Colonic mucosa (tissue), 4 donors: ENCODE measurements around the gene SUN5. TPM values are rescaled to one million over a fixed set of nuclear protein-coding genes. Genes with fewer than 3 reads are reported as not detected.

Experiments used
- DNase-seq: peaks from one replicate; pipeline ENCODE4 v3.0.0-alpha.2; 2020
- H3K27ac ChIP-seq: fragments of 200-600 bp; one replicate; pipeline ENCODE4 v1.8.0; 2021
- H3K27me3 ChIP-seq: fragments of 200-600 bp; one replicate; pipeline ENCODE4 v1.8.0; 2021
- H3K36me3 ChIP-seq: fragments of 200-600 bp; one replicate; pipeline ENCODE4 v1.8.0; 2021
- H3K4me1 ChIP-seq: fragments of 200-600 bp; one replicate; pipeline ENCODE4 v1.8.0; 2021; ENCODE audit warnings: mild to moderate bottlenecking
- H3K4me3 ChIP-seq: fragments of 200-600 bp; one replicate; pipeline ENCODE4 v1.8.0; 2021
- H3K9ac ChIP-seq, 2 donors: one replicate each; pipeline ENCODE4 v1.7.0; 2013; ENCODE audit warnings: control low read depth in 2 of 2, low read depth in 2 of 2, low read length in 2 of 2
- H3K9me3 ChIP-seq: fragments of 200-600 bp; one replicate; pipeline ENCODE4 v1.8.0; 2021
- CTCF ChIP-seq: fragments of 200-600 bp; IDR thresholded peaks from one replicate; pipeline ENCODE4 v1.8.0; 2022; ENCODE audit warnings: antibody characterized with exemption, mild to moderate bottlenecking
- intact Hi-C: fragments of 100-400 bp; cut with DNase I; formaldehyde crosslinking; loops from one replicate; pipeline ENCODE4 v1.14.1; 2022
- total RNA-seq, 2 donors: library from RNA; stranded (reverse); fragmentation: NEBNext Ultra II Directional in 1 of 2; extraction: Animal tissue kit (Norgen Biotek cat#: 25700) in 1 of 2; gene quantifications; one replicate each; pipeline ENCODE4 v1.2.1, GENCODE V29; 2021
- donor health status: healthy.
- donor health status: DM: no; HTN: no; CAD: no.
- donor health status: DM: no; HTN: no; CAD: no.

SUN5 gene
- total RNA-seq, 2 donors from 2014 or later = not detected

GRCh38 chr20:33006776-33007375 is 2.6 kb upstream of the SUN5 start:
- intact Hi-C loops = loop anchor here (10.0 kb wide), 1 partner anchor 212 kb away; no protein-coding TSS in a partner anchor
- TF ChIP-seq CTCF = no peak
- no peak overlapping the region for H3K9ac ChIP-seq
- H3K36me3 ChIP-seq = no peaks in the 10 kb centered on the region
- no peaks in the 10 kb centered on the region for H3K4me1 ChIP-seq
- H3K9me3 ChIP-seq = no peaks in the 10 kb centered on the region
- no peak overlapping the region for H3K4me3 ChIP-seq
- H3K27ac ChIP-seq = no peak overlapping the region
- H3K27me3 ChIP-seq = no peaks in the 10 kb centered on the region
- DNase-seq = no peak

- no peak for TF ChIP-seq CTCF
- Histone ChIP-seq H3K4me3 (no peak overlapping the region), H3K27ac (no peak overlapping the region), H3K4me1 (no peaks in the 10 kb centered on the region), H3K27me3 (no peaks in the 10 kb centered on the region), H3K36me3 (no peaks in the 10 kb centered on the region), H3K9me3 (no peaks in the 10 kb centered on the region), H3K9ac (no peak overlapping the region)
- intact Hi-C loops = loop anchor here (10.0 kb wide), 1 partner anchor 211 kb away; no protein-coding TSS in a partner anchor
- DNase-seq = no peak
Observed at GRCh38 chr20:33005908-33006775, 1.9 kb upstream of the SUN5 start.

GRCh38 chr20:33005132-33005566 is 916 bp upstream of the SUN5 start:
- Histone ChIP-seq H3K4me3 (no peak overlapping the region), H3K27ac (no peak overlapping the region), H3K9ac (no peak overlapping the region), H3K4me1 (no peaks in the 10 kb centered on the region), H3K9me3 (no peaks in the 10 kb centered on the region), H3K36me3 (no peaks in the 10 kb centered on the region), H3K27me3 (no peaks in the 10 kb centered on the region)
- intact Hi-C loops = loop anchor here (10.0 kb wide), 1 partner anchor 210 kb away; no protein-coding TSS in a partner anchor
- peak; percentile 22 for DNase-seq
- peak; percentile 45 for TF ChIP-seq CTCF

- no peaks in the 10 kb centered on the region for H3K27me3 ChIP-seq
- H3K9me3 ChIP-seq = no peaks in the 10 kb centered on the region
- H3K9ac ChIP-seq = no peak overlapping the region
- intact Hi-C loops = loop anchor here (10.0 kb wide), 1 partner anchor 207 kb away; no protein-coding TSS in a partner anchor
- no peak overlapping the region for H3K4me3 ChIP-seq
- DNase-seq = no peak
- H3K36me3 ChIP-seq = no peaks in the 10 kb centered on the region
- H3K27ac ChIP-seq = no peak overlapping the region
- H3K4me1 ChIP-seq = no peaks in the 10 kb centered on the region
- no peak for TF ChIP-seq CTCF
Observed at GRCh38 chr20:33002087-33002808, 2.0 kb downstream of the SUN5 start.

- no peaks in the 10 kb centered on the region for H3K4me1 ChIP-seq
- no peak overlapping the region for H3K4me3 ChIP-seq
- TF ChIP-seq CTCF = no peak
- no peak overlapping the region for H3K9ac ChIP-seq
- no peak overlapping the region for H3K27ac ChIP-seq
- H3K9me3 ChIP-seq = no peaks in the 10 kb centered on the region
- H3K27me3 ChIP-seq = no peaks in the 10 kb centered on the region
- DNase-seq = no peak
- no peaks in the 10 kb centered on the region for H3K36me3 ChIP-seq
- intact Hi-C loops = loop anchor here (10.0 kb wide), 1 partner anchor 206 kb away; no protein-coding TSS in a partner anchor
Observed at GRCh38 chr20:33000802-33001466, 3.3 kb downstream of the SUN5 start.
